Mammary epithelial cell (primary cell): ENCODE results near the gene PCCA.

Source experiments
- EZH2 ChIP-seq: IDR thresholded peaks from 2 replicates; pipeline ENCODE4 v1.6.1; 2012; ENCODE audit warnings: low read length, inconsistent platforms, borderline replicate concordance
- TF ChIP-seq, protein P1 (sequence below), 2 donors: IDR thresholded peaks in 1 of 2; conservative IDR thresholded peaks in 1 of 2; 2 replicates each; pipeline ENCODE4 v1.5.1; 2011 to 2012; ENCODE audit warnings: inconsistent platforms in 2 of 2, low read length in 2 of 2, mild to moderate bottlenecking in 2 of 2, control low read depth in 1 of 2, low read depth in 1 of 2; ENCODE audit not compliant: insufficient read depth in 1 of 2; ENCODE audit errors: extremely low read depth in 1 of 2

DNA sequence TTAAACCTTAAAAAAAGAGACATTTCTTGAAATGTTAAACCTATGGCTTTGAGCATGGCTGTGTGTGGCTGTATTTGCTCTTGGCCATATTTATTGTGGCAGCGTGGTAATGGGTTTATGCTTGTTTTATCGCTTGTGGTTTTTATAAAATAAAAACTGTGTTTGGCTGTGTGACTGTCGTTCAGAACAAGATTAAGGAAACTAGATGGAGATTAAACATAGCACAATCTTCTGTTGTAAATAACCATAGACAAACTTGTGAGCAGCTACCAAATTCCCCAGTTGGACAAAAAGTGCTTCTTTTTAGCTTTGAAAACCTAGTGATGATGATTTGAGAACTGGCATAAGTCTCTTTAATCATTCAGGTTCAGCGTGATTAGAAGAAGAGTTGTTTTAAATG lies 308.7 kb downstream of the PCCA start:
- TF ChIP-seq, protein P1, sequence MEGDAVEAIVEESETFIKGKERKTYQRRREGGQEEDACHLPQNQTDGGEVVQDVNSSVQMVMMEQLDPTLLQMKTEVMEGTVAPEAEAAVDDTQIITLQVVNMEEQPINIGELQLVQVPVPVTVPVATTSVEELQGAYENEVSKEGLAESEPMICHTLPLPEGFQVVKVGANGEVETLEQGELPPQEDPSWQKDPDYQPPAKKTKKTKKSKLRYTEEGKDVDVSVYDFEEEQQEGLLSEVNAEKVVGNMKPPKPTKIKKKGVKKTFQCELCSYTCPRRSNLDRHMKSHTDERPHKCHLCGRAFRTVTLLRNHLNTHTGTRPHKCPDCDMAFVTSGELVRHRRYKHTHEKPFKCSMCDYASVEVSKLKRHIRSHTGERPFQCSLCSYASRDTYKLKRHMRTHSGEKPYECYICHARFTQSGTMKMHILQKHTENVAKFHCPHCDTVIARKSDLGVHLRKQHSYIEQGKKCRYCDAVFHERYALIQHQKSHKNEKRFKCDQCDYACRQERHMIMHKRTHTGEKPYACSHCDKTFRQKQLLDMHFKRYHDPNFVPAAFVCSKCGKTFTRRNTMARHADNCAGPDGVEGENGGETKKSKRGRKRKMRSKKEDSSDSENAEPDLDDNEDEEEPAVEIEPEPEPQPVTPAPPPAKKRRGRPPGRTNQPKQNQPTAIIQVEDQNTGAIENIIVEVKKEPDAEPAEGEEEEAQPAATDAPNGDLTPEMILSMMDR (conservative IDR thresholded peaks at IDR 0.05 in 1 of 2, IDR thresholded peaks at IDR 0.05 in 1 of 2; ENCODE audit: extremely low read depth in 1 of 2, insufficient read depth in 1 of 2, low read depth in 1 of 2, low read length in 2 of 2), result no peak
- TF ChIP-seq EZH2, result no peak
